ENCODE measurements around the gene ECPAS.

ECPAS gene

GRCh38 chr9:111438541-111439235 lies 45.5 kb downstream of the ECPAS start:
- no peak for DNase-seq (ENCODE audit: low read depth in 1 of 2, low spot score in 1 of 2)
- no peak overlapping the region for H3K27ac ChIP-seq (replicated peaks)
- TF ChIP-seq POLR2AphosphoS5 (IDR thresholded peaks at IDR 0.05; ENCODE audit: low read depth) (no peak), SPI1 (IDR thresholded peaks at IDR 0.05; ENCODE audit: borderline replicate concordance, low read depth) (no peak), GABPA (IDR thresholded peaks at IDR 0.05; ENCODE audit: low read depth) (no peak), REST (IDR thresholded peaks at IDR 0.05; ENCODE audit: insufficient replicate concordance, low read depth) (no peak)
- TF ChIP-seq, protein P1, sequence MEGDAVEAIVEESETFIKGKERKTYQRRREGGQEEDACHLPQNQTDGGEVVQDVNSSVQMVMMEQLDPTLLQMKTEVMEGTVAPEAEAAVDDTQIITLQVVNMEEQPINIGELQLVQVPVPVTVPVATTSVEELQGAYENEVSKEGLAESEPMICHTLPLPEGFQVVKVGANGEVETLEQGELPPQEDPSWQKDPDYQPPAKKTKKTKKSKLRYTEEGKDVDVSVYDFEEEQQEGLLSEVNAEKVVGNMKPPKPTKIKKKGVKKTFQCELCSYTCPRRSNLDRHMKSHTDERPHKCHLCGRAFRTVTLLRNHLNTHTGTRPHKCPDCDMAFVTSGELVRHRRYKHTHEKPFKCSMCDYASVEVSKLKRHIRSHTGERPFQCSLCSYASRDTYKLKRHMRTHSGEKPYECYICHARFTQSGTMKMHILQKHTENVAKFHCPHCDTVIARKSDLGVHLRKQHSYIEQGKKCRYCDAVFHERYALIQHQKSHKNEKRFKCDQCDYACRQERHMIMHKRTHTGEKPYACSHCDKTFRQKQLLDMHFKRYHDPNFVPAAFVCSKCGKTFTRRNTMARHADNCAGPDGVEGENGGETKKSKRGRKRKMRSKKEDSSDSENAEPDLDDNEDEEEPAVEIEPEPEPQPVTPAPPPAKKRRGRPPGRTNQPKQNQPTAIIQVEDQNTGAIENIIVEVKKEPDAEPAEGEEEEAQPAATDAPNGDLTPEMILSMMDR (IDR thresholded peaks at IDR 0.05; ENCODE audit: insufficient read depth, low read length) = no peak

GRCh38 chr9:111436571-111436970 lies 47.6 kb downstream of the ECPAS start:
- Histone ChIP-seq H3K4me3 (replicated peaks; ENCODE audit: insufficient read depth, low read length) (no peak overlapping the region), H3K27ac (replicated peaks) (no peak overlapping the region), H3K27me3 (ENCODE audit: insufficient read depth, poor library complexity, severe bottlenecking) (no peaks in the 10 kb centered on the region)
- no peak for TF ChIP-seq POLR2AphosphoS5 (IDR thresholded peaks at IDR 0.05; ENCODE audit: low read depth)
- TF ChIP-seq, protein P1 (IDR thresholded peaks at IDR 0.05; ENCODE audit: insufficient read depth, low read length) = no peak
- no peak for TF ChIP-seq GABPA (IDR thresholded peaks at IDR 0.05; ENCODE audit: low read depth)
- TF ChIP-seq REST (IDR thresholded peaks at IDR 0.05; ENCODE audit: insufficient replicate concordance, low read depth) = no peak
- DNase-seq (ENCODE audit: low read depth in 1 of 2, low spot score in 1 of 2) = no peak

More at GRCh38 chr9:111438541-111439235, 45.5 kb downstream of the ECPAS start:
- Histone ChIP-seq H3K4me3 (replicated peaks; ENCODE audit: insufficient read depth, low read length) (no peak overlapping the region), H3K27me3 (ENCODE audit: insufficient read depth, poor library complexity, severe bottlenecking) (no peaks in the 10 kb centered on the region)

DNA sequence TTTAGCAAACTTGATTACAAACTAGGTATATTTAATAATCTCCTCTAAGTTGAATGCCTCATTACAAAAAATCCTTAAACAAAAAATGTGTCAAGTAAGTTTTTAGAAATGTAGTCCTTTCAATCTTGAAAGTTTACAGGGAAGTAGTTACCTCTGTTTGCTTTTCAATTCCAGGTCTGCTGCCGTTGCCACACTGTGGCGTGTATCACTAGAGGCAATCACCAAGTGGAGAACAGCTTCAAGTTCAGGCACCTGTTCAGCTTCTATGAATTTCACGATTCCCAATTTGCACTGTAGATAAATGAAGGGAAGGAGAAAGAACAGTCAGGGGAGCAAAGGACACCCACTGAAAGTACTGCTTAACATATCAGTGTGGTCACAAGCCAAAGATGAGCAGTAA lies 51.1 kb downstream of the ECPAS start:
- H3K4me3 ChIP-seq (replicated peaks; ENCODE audit: insufficient read depth, low read length) = no peak overlapping the region
- TF ChIP-seq REST (IDR thresholded peaks at IDR 0.05; ENCODE audit: insufficient replicate concordance, low read depth) (no peak), SPI1 (IDR thresholded peaks at IDR 0.05; ENCODE audit: borderline replicate concordance, low read depth) (no peak), POLR2AphosphoS5 (IDR thresholded peaks at IDR 0.05; ENCODE audit: low read depth) (no peak), GABPA (IDR thresholded peaks at IDR 0.05; ENCODE audit: low read depth) (no peak)
- TF ChIP-seq, protein P1 (IDR thresholded peaks at IDR 0.05; ENCODE audit: insufficient read depth, low read length) = no peak
- DNase-seq (ENCODE audit: low read depth in 1 of 2, low spot score in 1 of 2) = no peak
- H3K27ac ChIP-seq (replicated peaks) = no peak overlapping the region
- H3K27me3 ChIP-seq (ENCODE audit: insufficient read depth, poor library complexity, severe bottlenecking) = no peaks in the 10 kb centered on the region

Data from HL-60 (cell line).